Smooth muscle cell (in vitro differentiated cells): Measurements from ENCODE around the gene LMTK3. TPM values are rescaled to one million over a fixed set of nuclear protein-coding genes. Genes with fewer than 3 reads are reported as not detected.

Experiments used
- DNase-seq: peaks from one replicate; lab custom pipeline; 2025; ENCODE audit not compliant: unreplicated experiment; lab: John Stamatoyannopoulos, UW
- H2AFZ ChIP-seq: fragments of 200-600 bp; sonication (generic); 2 replicates; pipeline ENCODE4 v1.6.0; 2016; ENCODE audit warnings: antibody characterized with exemption, low read depth, mild to moderate bottlenecking
- H3F3A ChIP-seq: fragments of 200-600 bp; sonication (generic); 2 replicates; pipeline ENCODE4 v1.6.0; 2017; ENCODE audit warnings: antibody characterized with exemption, low read depth
- H3K27ac ChIP-seq: fragments of 200-600 bp; sonication (generic); 2 replicates; pipeline ENCODE4 v1.5.1; 2016; ENCODE audit warnings: low read depth, mild to moderate bottlenecking
- H3K27me3 ChIP-seq: fragments of 200-600 bp; sonication (generic); 2 replicates; pipeline ENCODE4 v1.6.1; 2016; ENCODE audit warnings: low read depth, mild to moderate bottlenecking
- H3K36me3 ChIP-seq: fragments of 200-600 bp; sonication (generic); 2 replicates; pipeline ENCODE4 v1.5.1; 2016; ENCODE audit warnings: low read depth
- H3K4me1 ChIP-seq: fragments of 200-600 bp; sonication (generic); 2 replicates; pipeline ENCODE4 v1.5.1; 2016; ENCODE audit warnings: low read depth
- H3K4me2 ChIP-seq: fragments of 200-600 bp; sonication (generic); 2 replicates; pipeline ENCODE4 v1.6.0; 2016; ENCODE audit warnings: mild to moderate bottlenecking
- H3K4me3 ChIP-seq: fragments of 200-600 bp; sonication (generic); 2 replicates; pipeline ENCODE4 v1.5.1; 2016; ENCODE audit warnings: mild to moderate bottlenecking
- H3K79me2 ChIP-seq: fragments of 200-600 bp; sonication (generic); 2 replicates; pipeline ENCODE4 v1.6.0; 2016; ENCODE audit warnings: low read depth, mild to moderate bottlenecking
- H3K9ac ChIP-seq: fragments of 200-600 bp; sonication (generic); 2 replicates; pipeline ENCODE4 v1.6.0; 2016; ENCODE audit warnings: low read depth
- H3K9me3 ChIP-seq: fragments of 200-600 bp; sonication (generic); replicated peaks from 2 replicates; pipeline ENCODE4 v1.5.1; 2016; ENCODE audit warnings: low read depth
- H4K20me1 ChIP-seq: fragments of 200-600 bp; sonication (generic); 2 replicates; pipeline ENCODE4 v1.6.0; 2016; ENCODE audit warnings: low read depth
- CTCF ChIP-seq: fragments of 200-600 bp; sonication (generic); IDR thresholded peaks from 2 replicates; pipeline ENCODE4 v1.5.1; 2017; ENCODE audit warnings: borderline replicate concordance, mild to moderate bottlenecking, antibody characterized with exemption; ENCODE audit not compliant: insufficient read depth, poor library complexity, severe bottlenecking
- WGBS: methylation state at CpG from one replicate; pipeline ENCODE4 v1.1.7; 2016; ENCODE audit warnings: low lambda C conversion rate; 5-methylcytosine and 5-hydroxymethylcytosine counted together
- polyA plus RNA-seq: library from polyadenylated mRNA; unstranded; fragments of >200 nt; fragmentation: Nextera tagmentation; extraction: Ambion mirVana; gene quantifications from 2 replicates; pipeline ENCODE4 v1.2.1, GENCODE V29; 2016
- total RNA-seq: library from RNA; depleted of rRNA; stranded (reverse); fragments of >200 nt; gene quantifications from 2 replicates; pipeline ENCODE4 v1.2.3, GENCODE V29; 2014

LMTK3 gene
- total and polyA plus RNA-seq, 2 experiments from 2014 or later: 0.66 to 3.1 TPM

GRCh38 chr19:48445606-48446481, 65.8 kb downstream of the LMTK3 start, which contains the start of gene GRWD1:
GRWD1 (plus strand) TSS chr19:48445983; CDS start chr19:48446006, 23 bp downstream.
- H3K9me3 ChIP-seq: no peaks in the 10 kb centered on the region
- DNase-seq: peak; percentile 35
- under 1% methylated on average over 61 of the region's 61 CpGs for WGBS
- no peak for TF ChIP-seq CTCF
- peak within 1 kb of the TSS; percentile 82 for H2AFZ ChIP-seq
- peak within 1 kb of the TSS; percentile 88 for H3K27ac ChIP-seq
- H3K79me2 ChIP-seq: peaks cover 21% of the 10 kb centered on the region
- H3K4me1 ChIP-seq: peaks cover 13% of the 10 kb centered on the region
- no peaks in the 10 kb centered on the region for H3K27me3 ChIP-seq
- peak within 1 kb of the TSS; percentile 96 for H3K4me2 ChIP-seq
- no peaks in the 10 kb centered on the region for H3K36me3 ChIP-seq
- peak within 1 kb of the TSS; percentile 88 for H3K4me3 ChIP-seq
- H4K20me1 ChIP-seq: no peaks in the 10 kb centered on the region
- peak within 1 kb of the TSS; percentile 90 for H3K9ac ChIP-seq
- peaks cover 5% of the 10 kb centered on the region for H3F3A ChIP-seq

GRCh38 chr19:48445256-48445605, 66.4 kb downstream of the LMTK3 start:
- H3K27me3 ChIP-seq: no peaks in the 10 kb centered on the region
- no peak for DNase-seq
- peaks cover 21% of the 10 kb centered on the region for H3K79me2 ChIP-seq
- H3F3A ChIP-seq: peaks cover 5% of the 10 kb centered on the region
- peak overlapping the region; percentile 88 for H3K27ac ChIP-seq
- H3K4me2 ChIP-seq: peak overlapping the region; percentile 96
- peaks cover 13% of the 10 kb centered on the region for H3K4me1 ChIP-seq
- H4K20me1 ChIP-seq: no peaks in the 10 kb centered on the region
- peak; percentile 52 for TF ChIP-seq CTCF
- peak overlapping the region; percentile 82 for H2AFZ ChIP-seq
- no peaks in the 10 kb centered on the region for H3K9me3 ChIP-seq
- H3K36me3 ChIP-seq: no peaks in the 10 kb centered on the region
- H3K4me3 ChIP-seq: peak overlapping the region; percentile 88
- H3K9ac ChIP-seq: peak overlapping the region; percentile 90
- 9% methylated on average over 6 of the region's 6 CpGs for WGBS

- no peak for TF ChIP-seq CTCF
- Histone ChIP-seq H3K4me2 (peak overlapping the region; percentile 96), H3K9me3 (no peaks in the 10 kb centered on the region), H3K36me3 (no peaks in the 10 kb centered on the region), H3F3A (peaks cover 5% of the 10 kb centered on the region), H3K27ac (peak overlapping the region; percentile 33), H2AFZ (peak overlapping the region; percentile 82), H3K27me3 (no peaks in the 10 kb centered on the region), H3K4me3 (peak overlapping the region; percentile 88), H3K9ac (no peak overlapping the region), H4K20me1 (no peaks in the 10 kb centered on the region), H3K79me2 (peaks cover 21% of the 10 kb centered on the region), H3K4me1 (peaks cover 13% of the 10 kb centered on the region)
- 55% methylated on average over 3 of the region's 3 CpGs for WGBS
- DNase-seq: no peak
Measured at GRCh38 chr19:48444936-48445200, 66.8 kb downstream of the LMTK3 start.
